RWPE2 (cell line): ENCODE data around the gene SIGLEC5.

Source experiments
- ATAC-seq: fragments of 200-7000 bp; cut with Tn5 transposase; 3 replicates; pipeline ENCODE4 v1.9.1; 2021; ENCODE audit warnings: low read depth
- DNase-seq: peaks from one replicate; pipeline ENCODE4 v3.0.0-alpha.2; 2020; ENCODE audit warnings: low spot score
- H3K27ac ChIP-seq: fragments of 450-650 bp; 2 replicates; pipeline ENCODE4 v1.5.1; 2017; ENCODE audit warnings: mild to moderate bottlenecking; ENCODE audit not compliant: poor library complexity, severe bottlenecking
- H3K27me3 ChIP-seq: fragments of 250-450 bp; sonication (Bioruptor Pico); 2 replicates; pipeline ENCODE4 v1.5.1; 2021; ENCODE audit warnings: mild to moderate bottlenecking, moderate library complexity; ENCODE audit not compliant: insufficient read depth, poor library complexity, severe bottlenecking
- H3K36me3 ChIP-seq: fragments of 250-450 bp; sonication (Bioruptor Pico); 2 replicates; pipeline ENCODE4 v1.5.1; 2020; ENCODE audit warnings: low read depth, mild to moderate bottlenecking, moderate library complexity
- H3K4me1 ChIP-seq: fragments of 250-450 bp; sonication (Bioruptor Pico); 2 replicates; pipeline ENCODE4 v1.5.1; 2021; ENCODE audit warnings: mild to moderate bottlenecking, moderate library complexity; ENCODE audit not compliant: insufficient read depth, poor library complexity, severe bottlenecking
- H3K4me3 ChIP-seq: fragments of 250-450 bp; sonication (Bioruptor Pico); 2 replicates; pipeline ENCODE4 v1.5.1; 2021; ENCODE audit warnings: mild to moderate bottlenecking, moderate library complexity; ENCODE audit not compliant: severe bottlenecking
- H3K9me3 ChIP-seq: fragments of 250-450 bp; sonication (Bioruptor Pico); 2 replicates; pipeline ENCODE4 v1.5.1; 2021; ENCODE audit warnings: mild to moderate bottlenecking, moderate library complexity; ENCODE audit not compliant: severe bottlenecking
- TF ChIP-seq, protein P1 (sequence below): fragments of 450-650 bp; IDR thresholded peaks from one replicate; pipeline ENCODE4 v1.5.1; 2017; ENCODE audit warnings: mild to moderate bottlenecking, moderate library complexity; ENCODE audit not compliant: poor library complexity, severe bottlenecking

SIGLEC5 gene

DNA sequence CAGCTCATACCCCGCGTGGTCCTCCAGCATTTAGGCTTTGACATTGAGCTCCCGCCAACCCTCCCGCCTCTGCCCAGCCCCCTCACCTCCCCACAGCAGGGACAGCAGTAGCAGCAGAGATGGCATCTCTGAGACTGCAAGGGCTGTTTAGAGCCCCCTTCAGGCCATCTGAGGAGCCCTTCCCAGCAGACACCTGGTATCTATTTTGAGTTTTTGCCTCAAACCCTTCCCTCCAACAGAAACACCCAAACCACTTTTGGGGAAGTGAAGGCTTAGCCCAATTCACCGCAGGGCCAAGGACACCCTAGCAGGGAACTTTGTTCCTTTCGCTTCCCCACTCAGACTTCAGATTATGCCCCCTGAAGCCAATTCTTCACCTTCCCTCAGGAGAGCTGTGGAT, 65.4 kb downstream of the SIGLEC5 start:
- no peaks in the 10 kb centered on the region for H3K4me1 ChIP-seq
- DNase-seq (no peak), ATAC-seq (no peak)
- TF ChIP-seq, protein P1, sequence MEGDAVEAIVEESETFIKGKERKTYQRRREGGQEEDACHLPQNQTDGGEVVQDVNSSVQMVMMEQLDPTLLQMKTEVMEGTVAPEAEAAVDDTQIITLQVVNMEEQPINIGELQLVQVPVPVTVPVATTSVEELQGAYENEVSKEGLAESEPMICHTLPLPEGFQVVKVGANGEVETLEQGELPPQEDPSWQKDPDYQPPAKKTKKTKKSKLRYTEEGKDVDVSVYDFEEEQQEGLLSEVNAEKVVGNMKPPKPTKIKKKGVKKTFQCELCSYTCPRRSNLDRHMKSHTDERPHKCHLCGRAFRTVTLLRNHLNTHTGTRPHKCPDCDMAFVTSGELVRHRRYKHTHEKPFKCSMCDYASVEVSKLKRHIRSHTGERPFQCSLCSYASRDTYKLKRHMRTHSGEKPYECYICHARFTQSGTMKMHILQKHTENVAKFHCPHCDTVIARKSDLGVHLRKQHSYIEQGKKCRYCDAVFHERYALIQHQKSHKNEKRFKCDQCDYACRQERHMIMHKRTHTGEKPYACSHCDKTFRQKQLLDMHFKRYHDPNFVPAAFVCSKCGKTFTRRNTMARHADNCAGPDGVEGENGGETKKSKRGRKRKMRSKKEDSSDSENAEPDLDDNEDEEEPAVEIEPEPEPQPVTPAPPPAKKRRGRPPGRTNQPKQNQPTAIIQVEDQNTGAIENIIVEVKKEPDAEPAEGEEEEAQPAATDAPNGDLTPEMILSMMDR = no peak
- H3K27me3 ChIP-seq = peaks cover 11% of the 10 kb centered on the region
- H3K9me3 ChIP-seq = no peaks in the 10 kb centered on the region
- H3K27ac ChIP-seq = no peak overlapping the region
- H3K36me3 ChIP-seq = no peaks in the 10 kb centered on the region
- no peak overlapping the region for H3K4me3 ChIP-seq
